AG04450 (cell line): ENCODE data around the gene ARHGAP44. TPM values are rescaled to one million over a fixed set of nuclear protein-coding genes. Genes with fewer than 3 reads are reported as not detected.

Source experiments
- CTCF ChIA-PET: fragments of 300-600, 350-600 bp; formaldehyde crosslinking; extraction: SDS; loops from one replicate; lab custom pipeline; 2022; ENCODE audit warnings: antibody characterized with exemption, inconsistent platforms; lab: Charles Lee
- POLR2A ChIA-PET: fragments of 350-600 bp; formaldehyde crosslinking; extraction: SDS; loops from one replicate; lab custom pipeline; 2021; ENCODE audit warnings: antibody characterized with exemption, inconsistent platforms; lab: Yijun Ruan, JAX
- DNase-seq: peaks from one replicate; pipeline ENCODE4 v3.0.0-alpha.2; 2011; ENCODE audit warnings: low read depth, low spot score
- H3K27ac ChIP-seq: one replicate; pipeline ENCODE4 v1.5.1; 2012; ENCODE audit warnings: low read depth, low read length, control low read depth
- H3K27me3 ChIP-seq: one replicate; pipeline ENCODE4 v1.6.0; 2012; ENCODE audit warnings: low read length; ENCODE audit not compliant: control insufficient read depth, insufficient read depth
- H3K4me3 ChIP-seq: 2 replicates; pipeline ENCODE4 v1.5.1; 2011; ENCODE audit warnings: mild to moderate bottlenecking, low read depth, low read length, control low read depth
- H3K9me3 ChIP-seq: 2 replicates; pipeline ENCODE4 v1.5.1; 2012; ENCODE audit warnings: low read length; ENCODE audit not compliant: control insufficient read depth, insufficient read depth
- CTCF ChIP-seq: IDR thresholded peaks from 2 replicates; pipeline ENCODE4 v1.5.1; 2011; ENCODE audit warnings: low read depth, low read length, control low read depth, inconsistent platforms
- polyA plus RNA-seq: library from polyadenylated mRNA; depleted of rRNA; stranded (reverse); fragments of >200 nt; gene quantifications from 2 replicates; pipeline ENCODE4 v1.2.3, GENCODE V29; 2011; rRNA removed
- small RNA-seq: library from RNA; depleted of rRNA; stranded (forward); fragments of <200 nt; gene quantifications from one replicate; pipeline ENCODE3, GENCODE V24; 2012; ENCODE audit warnings: low read depth; ENCODE audit not compliant: insufficient read length

ARHGAP44 gene
- polyA plus RNA-seq, 1 experiment, result 1.3 TPM

- peaks cover 10% of the 10 kb centered on the region for H3K27me3 ChIP-seq
- no peak overlapping the region for H3K4me3 ChIP-seq
- no peak for DNase-seq
- CTCF ChIA-PET, result no interaction called here
- TF ChIP-seq CTCF, result no peak
- H3K9me3 ChIP-seq, result no peaks in the 10 kb centered on the region
- POLR2A ChIA-PET, result no interaction called here
- H3K27ac ChIP-seq, result no peak overlapping the region
Observed at GRCh38 chr17:13035420-13035819, 246.1 kb downstream of the ARHGAP44 start.

- Histone ChIP-seq H3K4me3 (no peak overlapping the region), H3K27me3 (peaks cover 10% of the 10 kb centered on the region), H3K27ac (no peak overlapping the region), H3K9me3 (no peaks in the 10 kb centered on the region)
- DNase-seq, result no peak
- ChIA-PET CTCF (no interaction called here), POLR2A (no interaction called here)
- TF ChIP-seq CTCF, result no peak
Observed at GRCh38 chr17:13036751-13037150, 247.5 kb downstream of the ARHGAP44 start.

GRCh38 chr17:13038931-13039665 lies 249.8 kb downstream of the ARHGAP44 start:
- no peak for DNase-seq
- ChIA-PET POLR2A (no interaction called here), CTCF (interaction anchor here (6.9 kb wide), 1 partner anchor 8 kb away, joined by 64 read pairs; no protein-coding TSS in a partner anchor)
- Histone ChIP-seq H3K27me3 (peaks cover 10% of the 10 kb centered on the region), H3K4me3 (no peak overlapping the region), H3K27ac (no peak overlapping the region), H3K9me3 (no peaks in the 10 kb centered on the region)
- TF ChIP-seq CTCF, result no peak

Small RNA genes lying within 50 kb of the gene (small RNA-seq; reads per million reads assigned to genes)
- not detected for gene MIR1269B

Other genes with a start within 250 kb of the ARHGAP44 start
- 17.5 and 19.0 TPM in 2 replicates for gene MYOCD, start 123.6 kb upstream of the ARHGAP44 start, polyA plus RNA-seq
- gene ELAC2, start 228.5 kb downstream of the ARHGAP44 start, polyA plus RNA-seq, result 41.0 and 42.5 TPM in 2 replicates